GM06990 (cell line): ENCODE measurements around the gene FAP.

Experiments used
- DNase-seq: peaks from one replicate; pipeline ENCODE4 v3.0.0-alpha.2; 2011; ENCODE audit not compliant: insufficient read length; ENCODE audit errors: extremely low read depth
- H3K27me3 ChIP-seq: replicated peaks from 2 replicates; pipeline ENCODE4 v1.6.0; 2011; ENCODE audit warnings: low read length; ENCODE audit not compliant: control insufficient read depth, insufficient read depth
- H3K36me3 ChIP-seq: 2 replicates; pipeline ENCODE4 v1.5.1; 2011; ENCODE audit warnings: low read length; ENCODE audit not compliant: control insufficient read depth, insufficient read depth
- H3K4me3 ChIP-seq: replicated peaks from 2 replicates; pipeline ENCODE4 v1.5.1; 2011; ENCODE audit warnings: low read depth, mild to moderate bottlenecking, control low read depth, low read length
- TF ChIP-seq, protein P1 (sequence below): IDR thresholded peaks from 2 replicates; pipeline ENCODE4 v1.5.1; 2011; ENCODE audit warnings: low read length, control low read depth, mild to moderate bottlenecking, inconsistent platforms; ENCODE audit not compliant: insufficient read depth, poor library complexity, severe bottlenecking

FAP gene

DNA sequence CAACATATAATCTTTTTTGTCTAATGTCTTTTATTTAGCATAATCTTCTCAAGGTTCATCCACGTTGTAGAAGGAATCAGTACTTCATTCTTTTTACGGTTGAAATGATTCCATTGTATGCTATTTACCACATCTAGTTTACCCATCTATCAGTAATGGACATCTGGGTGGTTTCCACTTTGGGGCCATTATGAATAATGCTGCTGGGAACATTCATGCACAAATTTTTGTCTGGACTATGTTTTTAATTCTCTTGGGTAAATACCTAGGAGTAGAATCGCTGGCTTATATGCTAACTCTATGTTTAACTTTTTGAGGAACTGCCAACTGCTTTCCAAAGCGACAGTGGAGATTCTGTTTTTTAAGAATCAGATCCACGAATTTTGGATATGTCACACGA is 83.8 kb downstream of the FAP start:
- no peaks in the 10 kb centered on the region for H3K27me3 ChIP-seq
- DNase-seq: no peak
- no peak overlapping the region for H3K4me3 ChIP-seq
- no peaks in the 10 kb centered on the region for H3K36me3 ChIP-seq
- TF ChIP-seq, protein P1, sequence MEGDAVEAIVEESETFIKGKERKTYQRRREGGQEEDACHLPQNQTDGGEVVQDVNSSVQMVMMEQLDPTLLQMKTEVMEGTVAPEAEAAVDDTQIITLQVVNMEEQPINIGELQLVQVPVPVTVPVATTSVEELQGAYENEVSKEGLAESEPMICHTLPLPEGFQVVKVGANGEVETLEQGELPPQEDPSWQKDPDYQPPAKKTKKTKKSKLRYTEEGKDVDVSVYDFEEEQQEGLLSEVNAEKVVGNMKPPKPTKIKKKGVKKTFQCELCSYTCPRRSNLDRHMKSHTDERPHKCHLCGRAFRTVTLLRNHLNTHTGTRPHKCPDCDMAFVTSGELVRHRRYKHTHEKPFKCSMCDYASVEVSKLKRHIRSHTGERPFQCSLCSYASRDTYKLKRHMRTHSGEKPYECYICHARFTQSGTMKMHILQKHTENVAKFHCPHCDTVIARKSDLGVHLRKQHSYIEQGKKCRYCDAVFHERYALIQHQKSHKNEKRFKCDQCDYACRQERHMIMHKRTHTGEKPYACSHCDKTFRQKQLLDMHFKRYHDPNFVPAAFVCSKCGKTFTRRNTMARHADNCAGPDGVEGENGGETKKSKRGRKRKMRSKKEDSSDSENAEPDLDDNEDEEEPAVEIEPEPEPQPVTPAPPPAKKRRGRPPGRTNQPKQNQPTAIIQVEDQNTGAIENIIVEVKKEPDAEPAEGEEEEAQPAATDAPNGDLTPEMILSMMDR: no peak

DNA sequence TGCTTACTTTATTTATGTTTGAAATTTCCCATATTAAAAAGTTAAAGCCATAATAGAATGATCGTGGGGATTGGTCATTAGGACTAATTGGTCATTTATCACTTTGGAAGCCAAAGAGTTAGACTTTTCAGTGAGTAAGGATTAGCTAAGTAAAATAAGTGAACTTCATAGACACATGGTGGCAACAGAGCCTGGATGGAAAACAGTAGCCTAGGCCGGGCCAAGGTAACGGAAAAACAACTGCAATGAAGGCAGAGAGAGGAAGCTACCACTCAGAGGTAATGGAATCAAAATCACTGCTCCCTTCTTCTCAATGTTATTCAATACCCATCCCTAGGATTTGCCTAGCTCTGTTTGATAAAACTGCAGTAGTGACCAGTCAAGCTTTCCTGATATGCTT is 87.1 kb downstream of the FAP start:
- H3K4me3 ChIP-seq: no peak overlapping the region
- TF ChIP-seq, protein P1: no peak
- DNase-seq: no peak

DNA sequence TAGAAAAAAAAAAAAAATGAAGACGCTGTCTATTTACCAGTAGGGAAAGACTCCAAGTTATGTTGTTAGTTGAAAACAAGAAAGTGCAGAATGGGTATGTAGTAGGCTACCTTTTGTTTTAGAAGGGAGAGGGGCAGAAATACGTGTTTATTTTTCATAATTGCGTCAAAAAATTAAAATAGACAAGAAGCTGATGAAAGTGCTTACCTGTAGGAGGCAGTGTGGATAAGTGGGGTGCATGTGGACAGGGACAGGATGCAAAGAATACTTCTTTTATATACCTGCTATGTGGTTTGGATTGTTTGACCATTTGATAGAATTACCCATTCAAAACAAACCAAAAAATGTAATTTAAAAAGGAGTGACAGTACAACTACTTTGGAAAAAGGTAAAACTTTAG is 88.2 kb downstream of the FAP start:
- Histone ChIP-seq H3K27me3 (no peaks in the 10 kb centered on the region), H3K4me3 (no peak overlapping the region), H3K36me3 (no peaks in the 10 kb centered on the region)
- TF ChIP-seq, protein P1: peak; percentile 18
- no peak for DNase-seq

More for the DNA sequence above, 87.1 kb downstream of the FAP start:
- Histone ChIP-seq H3K36me3 (no peaks in the 10 kb centered on the region), H3K27me3 (no peaks in the 10 kb centered on the region)

GRCh38 chr2:162153608-162154224 is 89.5 kb downstream of the FAP start:
- DNase-seq: peak; percentile 33
- no peaks in the 10 kb centered on the region for H3K27me3 ChIP-seq
- TF ChIP-seq, protein P1: peak; percentile 87
- H3K4me3 ChIP-seq: no peak overlapping the region
- H3K36me3 ChIP-seq: no peaks in the 10 kb centered on the region

- Histone ChIP-seq H3K27me3 (no peaks in the 10 kb centered on the region), H3K36me3 (no peaks in the 10 kb centered on the region), H3K4me3 (no peak within 1 kb of the TSS)
- TF ChIP-seq, protein P1: no peak
- no peak for DNase-seq
These were observed 91.1 kb downstream of the FAP start, which contains the start of gene GCG for GRCh38 chr2:162152147-162152546. GCG (minus strand) TSS chr2:162152247; CDS start chr2:162149178, 3,069 bp downstream.

GRCh38 chr2:162149940-162150339 is 93.3 kb downstream of the FAP start:
- H3K4me3 ChIP-seq: no peak overlapping the region
- no peak for DNase-seq
- TF ChIP-seq, protein P1: no peak
- H3K27me3 ChIP-seq: no peaks in the 10 kb centered on the region; the same call in 1 of the 2 replicates
- H3K36me3 ChIP-seq: no peaks in the 10 kb centered on the region
